DOHH2 (cell line): ENCODE data around the gene SPATA25.

ENCODE experiments used
- H3F3A ChIP-seq: fragments of 200-600 bp; sonication (generic), shearing (Covaris generic); 2 replicates; pipeline ENCODE4 v1.6.0; 2016; ENCODE audit warnings: antibody characterized with exemption, mild to moderate bottlenecking; ENCODE audit not compliant: control insufficient read depth, insufficient read depth
- H3K27ac ChIP-seq: fragments of 200-600 bp; sonication (generic); 2 replicates; pipeline ENCODE4 v1.5.1; 2014; ENCODE audit warnings: low read depth, mild to moderate bottlenecking, low read length, moderate library complexity
- H3K27me3 ChIP-seq: fragments of 200-600 bp; sonication (generic); 2 replicates; pipeline ENCODE4 v1.6.1; 2014; ENCODE audit warnings: mild to moderate bottlenecking, low read length, mixed read lengths; ENCODE audit not compliant: control insufficient read depth
- H3K36me3 ChIP-seq: fragments of 200-600 bp; sonication (generic); 2 replicates; pipeline ENCODE4 v1.6.1; 2014; ENCODE audit warnings: mild to moderate bottlenecking, low read length, moderate library complexity, mixed read lengths; ENCODE audit not compliant: control insufficient read depth
- H3K4me1 ChIP-seq: fragments of 200-600 bp; sonication (generic); 2 replicates; pipeline ENCODE4 v1.6.1; 2014; ENCODE audit warnings: mild to moderate bottlenecking, low read length, mixed read lengths; ENCODE audit not compliant: control insufficient read depth
- H3K4me2 ChIP-seq: fragments of 200-600 bp; sonication (generic); 2 replicates; pipeline ENCODE4 v1.6.0; 2014; ENCODE audit warnings: mild to moderate bottlenecking, low read length, moderate library complexity
- H3K4me3 ChIP-seq: fragments of 200-600 bp; sonication (generic); 2 replicates; pipeline ENCODE4 v1.5.1; 2014; ENCODE audit warnings: mild to moderate bottlenecking, low read length, mixed read lengths
- H3K79me2 ChIP-seq: fragments of 200-600 bp; sonication (generic); 2 replicates; pipeline ENCODE4 v1.6.1; 2014; ENCODE audit warnings: mild to moderate bottlenecking, low read length, mixed read lengths; ENCODE audit not compliant: control insufficient read depth
- H3K9me2 ChIP-seq: fragments of 200-600 bp; sonication (generic); replicated peaks from 2 replicates; pipeline ENCODE4 v1.6.1; 2014; ENCODE audit warnings: mild to moderate bottlenecking, low read length, mixed read lengths; ENCODE audit not compliant: control insufficient read depth
- H3K9me3 ChIP-seq: fragments of 200-600 bp; sonication (generic); 2 replicates; pipeline ENCODE4 v1.6.1; 2014; ENCODE audit warnings: antibody characterized with exemption, low read length, mixed read lengths; ENCODE audit not compliant: control insufficient read depth, insufficient read depth
- H4K20me1 ChIP-seq: fragments of 200-600 bp; sonication (generic); 2 replicates; pipeline ENCODE4 v1.6.0; 2014; ENCODE audit warnings: low read depth, mild to moderate bottlenecking, antibody characterized with exemption, low read length, moderate library complexity; ENCODE audit not compliant: control insufficient read depth, insufficient read depth
- EZH2phosphoT487 ChIP-seq: fragments of 200-600 bp; sonication (generic); IDR thresholded peaks from 2 replicates; pipeline ENCODE4 v1.6.1; 2017; ENCODE audit warnings: borderline replicate concordance, mild to moderate bottlenecking, antibody characterized with exemption, low read length, moderate library complexity, mixed read lengths
- TF ChIP-seq, protein P1 (sequence below): fragments of 200-600 bp; sonication (generic); IDR thresholded peaks from one replicate; pipeline ENCODE4 v1.5.1; 2014; ENCODE audit warnings: antibody characterized with exemption, mild to moderate bottlenecking, low read depth, low read length; ENCODE audit not compliant: poor library complexity, severe bottlenecking

The SPATA25 gene

DNA sequence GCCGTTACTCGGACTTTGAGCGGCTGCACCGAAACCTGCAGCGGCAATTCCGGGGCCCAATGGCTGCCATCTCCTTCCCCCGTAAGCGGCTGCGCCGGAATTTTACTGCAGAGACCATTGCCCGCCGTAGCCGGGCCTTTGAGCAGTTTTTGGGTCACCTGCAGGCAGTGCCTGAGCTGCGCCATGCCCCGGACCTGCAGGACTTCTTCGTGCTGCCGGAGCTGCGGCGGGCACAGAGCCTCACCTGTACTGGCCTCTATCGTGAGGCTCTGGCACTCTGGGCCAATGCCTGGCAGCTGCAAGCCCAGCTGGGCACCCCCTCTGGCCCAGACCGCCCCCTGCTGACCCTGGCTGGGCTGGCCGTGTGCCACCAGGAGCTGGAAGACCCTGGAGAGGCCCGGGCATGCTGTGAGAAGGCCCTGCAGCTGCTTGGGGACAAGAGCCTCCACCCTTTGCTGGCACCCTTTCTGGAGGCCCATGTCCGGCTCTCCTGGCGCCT lies 46.7 kb downstream of the SPATA25 start:
- H3K4me2 ChIP-seq: no peak overlapping the region
- no peak overlapping the region for H3K4me3 ChIP-seq
- no peaks in the 10 kb centered on the region for H3K79me2 ChIP-seq
- H4K20me1 ChIP-seq: no peaks in the 10 kb centered on the region
- peaks cover 24% of the 10 kb centered on the region for H3K36me3 ChIP-seq
- no peak overlapping the region for H3K27ac ChIP-seq
- 0 out of 2 replicates have a peak, but pooled peaks cover 2% of the 10 kb centered on the region for H3F3A ChIP-seq
- peaks cover 20% of the 10 kb centered on the region for H3K4me1 ChIP-seq
- no peaks in the 10 kb centered on the region for H3K27me3 ChIP-seq
- H3K9me3 ChIP-seq: no peaks in the 10 kb centered on the region
- TF ChIP-seq, protein P1, sequence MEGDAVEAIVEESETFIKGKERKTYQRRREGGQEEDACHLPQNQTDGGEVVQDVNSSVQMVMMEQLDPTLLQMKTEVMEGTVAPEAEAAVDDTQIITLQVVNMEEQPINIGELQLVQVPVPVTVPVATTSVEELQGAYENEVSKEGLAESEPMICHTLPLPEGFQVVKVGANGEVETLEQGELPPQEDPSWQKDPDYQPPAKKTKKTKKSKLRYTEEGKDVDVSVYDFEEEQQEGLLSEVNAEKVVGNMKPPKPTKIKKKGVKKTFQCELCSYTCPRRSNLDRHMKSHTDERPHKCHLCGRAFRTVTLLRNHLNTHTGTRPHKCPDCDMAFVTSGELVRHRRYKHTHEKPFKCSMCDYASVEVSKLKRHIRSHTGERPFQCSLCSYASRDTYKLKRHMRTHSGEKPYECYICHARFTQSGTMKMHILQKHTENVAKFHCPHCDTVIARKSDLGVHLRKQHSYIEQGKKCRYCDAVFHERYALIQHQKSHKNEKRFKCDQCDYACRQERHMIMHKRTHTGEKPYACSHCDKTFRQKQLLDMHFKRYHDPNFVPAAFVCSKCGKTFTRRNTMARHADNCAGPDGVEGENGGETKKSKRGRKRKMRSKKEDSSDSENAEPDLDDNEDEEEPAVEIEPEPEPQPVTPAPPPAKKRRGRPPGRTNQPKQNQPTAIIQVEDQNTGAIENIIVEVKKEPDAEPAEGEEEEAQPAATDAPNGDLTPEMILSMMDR: no peak
- H3K9me2 ChIP-seq: no peaks in the 10 kb centered on the region

DNA sequence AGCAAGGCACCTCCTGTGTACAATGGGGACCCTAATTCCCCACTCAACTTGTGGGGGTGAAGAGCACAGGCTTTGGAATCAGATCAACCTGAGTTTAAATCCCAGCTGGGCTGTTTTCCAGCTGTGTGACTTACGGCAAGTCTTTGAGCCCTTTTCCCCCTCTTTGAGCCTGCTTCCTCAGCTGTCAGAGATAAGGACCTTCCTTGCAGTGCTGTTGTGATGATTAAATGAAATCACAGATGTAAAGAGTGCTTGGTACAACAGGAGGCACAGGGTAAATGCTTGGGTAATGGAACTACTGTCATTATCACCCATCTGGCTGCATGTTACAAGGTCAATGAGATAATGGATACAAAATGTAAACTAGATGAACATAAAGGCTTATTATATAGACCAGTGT lies 50.6 kb downstream of the SPATA25 start:
- Histone ChIP-seq H4K20me1 (no peaks in the 10 kb centered on the region), H3K27me3 (peaks cover 18% of the 10 kb centered on the region), H3K36me3 (no peaks in the 10 kb centered on the region), H3F3A (0 out of 2 replicates have a peak, but pooled peaks cover 2% of the 10 kb centered on the region), H3K9me3 (no peaks in the 10 kb centered on the region), H3K27ac (no peak overlapping the region), H3K4me3 (no peak overlapping the region), H3K9me2 (no peaks in the 10 kb centered on the region), H3K79me2 (no peaks in the 10 kb centered on the region), H3K4me2 (no peak overlapping the region), H3K4me1 (peaks cover 16% of the 10 kb centered on the region)
- TF ChIP-seq, protein P1: no peak
- TF ChIP-seq EZH2phosphoT487: no peak
